Measurements from ENCODE around the gene PLEK2.
"Not testable (repeated sequence)": the region's sequence is repeated elsewhere in the genome, so short reads cannot be mapped to it uniquely, and the experiment has no call there.

The PLEK2 gene

GRCh38 chr14:67358924-67359774 lies 52.8 kb downstream of the PLEK2 start:
- peak; percentile 50 for DNase-seq (ENCODE audit: low spot score)

DNA sequence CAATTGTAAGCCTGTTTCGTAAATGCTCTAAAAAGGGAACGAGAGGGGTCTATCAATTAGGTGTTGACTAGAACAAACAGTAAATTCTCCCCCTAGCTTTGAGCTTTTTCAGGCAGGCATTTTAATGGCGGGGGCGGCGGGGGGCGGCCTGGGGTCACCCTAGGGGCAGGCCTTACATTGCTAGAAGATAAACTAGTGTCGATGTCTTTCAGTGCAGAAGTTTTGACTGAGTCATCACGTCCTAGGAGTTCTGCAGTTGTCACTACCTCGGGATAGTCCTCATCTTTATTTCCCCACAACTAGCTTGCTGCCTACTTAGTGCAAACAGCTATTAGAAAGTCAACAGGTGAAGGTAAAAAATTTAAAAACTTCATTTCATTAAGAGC lies 54.0 kb downstream of the PLEK2 start:
- peak; percentile 15 for DNase-seq (ENCODE audit: low spot score)

DNA sequence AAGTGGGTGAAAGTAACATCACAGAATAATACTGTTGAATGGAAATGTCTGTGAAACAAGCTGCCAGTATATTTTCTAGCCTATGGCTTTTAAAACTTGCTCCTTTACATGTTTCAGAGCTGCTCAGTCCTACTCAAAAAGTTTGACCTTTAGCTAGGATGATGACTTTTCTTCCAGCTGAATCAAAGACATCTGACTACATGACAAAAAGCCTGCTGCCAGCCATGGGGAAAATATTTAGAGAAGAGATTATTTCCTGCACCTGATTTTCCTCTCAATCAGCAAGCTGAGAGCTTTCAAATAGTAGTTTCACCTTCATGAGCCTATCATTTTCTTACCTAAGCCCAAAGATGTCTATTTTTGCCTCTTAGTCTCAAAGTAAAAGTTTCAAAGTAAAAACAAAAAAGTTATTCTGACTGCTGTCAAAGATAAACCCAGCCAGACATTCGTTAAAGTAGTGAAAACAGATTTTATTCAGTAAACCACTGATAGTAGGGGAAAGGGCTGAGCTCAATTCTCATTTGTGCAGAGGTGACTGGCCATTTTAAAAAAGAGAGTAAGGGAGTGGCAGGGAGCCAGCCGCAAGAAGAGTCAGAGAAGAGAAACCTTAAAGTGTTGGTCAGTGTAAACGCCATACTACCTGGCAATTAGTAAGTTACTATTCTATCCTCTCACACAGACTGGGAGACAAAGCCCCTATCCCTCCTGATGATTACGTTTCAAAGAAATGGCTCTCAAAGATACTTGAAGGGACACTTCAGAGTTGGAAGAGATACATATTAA lies 54.6 kb downstream of the PLEK2 start:
- no peak for DNase-seq (ENCODE audit: low spot score)

- DNase-seq (ENCODE audit: low spot score): no peak
These were observed 59.9 kb downstream of the PLEK2 start for GRCh38 chr14:67352055-67352454.

DNA sequence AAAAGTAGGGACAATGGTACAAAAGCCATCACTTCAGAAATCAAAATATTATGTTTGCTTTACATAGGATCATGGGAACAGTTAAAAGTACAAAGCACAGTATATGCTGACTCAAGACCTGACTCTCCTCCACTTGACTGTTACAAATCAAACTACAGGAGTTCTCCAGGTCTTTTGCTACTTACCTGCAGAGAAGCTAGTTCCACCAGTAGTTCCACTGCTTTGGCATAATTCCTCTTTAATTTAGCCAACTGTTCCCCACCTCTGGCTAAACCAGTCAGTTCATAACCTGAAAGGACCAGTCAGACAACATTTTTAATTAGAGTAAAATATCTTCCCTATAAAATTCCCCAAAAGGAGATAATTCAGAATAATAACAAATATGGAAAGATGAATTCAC lies 66.4 kb downstream of the PLEK2 start:
- DNase-seq (ENCODE audit: low spot score): no peak

DNA sequence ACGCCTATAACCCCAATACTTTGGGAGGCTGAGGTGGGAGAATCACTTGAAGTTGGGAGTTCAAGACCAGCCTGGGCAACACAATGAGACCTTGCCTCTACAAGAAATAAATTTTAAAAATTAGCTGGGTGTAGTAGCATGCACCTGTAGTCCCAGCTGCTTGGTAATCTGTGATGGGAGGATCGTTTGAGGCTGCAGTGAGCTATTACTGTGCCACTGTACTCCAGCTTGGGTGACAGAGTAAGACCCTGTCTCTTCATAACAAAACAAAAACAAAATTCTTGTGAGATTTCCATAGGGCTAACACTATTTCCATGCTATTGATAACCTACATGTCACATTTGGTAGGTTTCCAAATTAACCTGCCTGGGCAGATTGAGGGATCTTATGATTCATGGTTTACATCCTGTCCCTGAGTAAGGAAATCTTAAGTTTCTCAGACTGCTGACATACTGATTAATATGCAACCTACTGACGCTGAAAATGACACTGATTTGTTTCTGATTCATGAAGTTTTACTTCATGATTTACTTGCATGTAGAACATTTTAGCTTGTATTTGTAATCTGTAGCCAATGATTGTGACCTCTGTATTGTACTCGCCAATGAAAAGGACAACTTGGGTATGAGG lies 68.2 kb downstream of the PLEK2 start:
- DNase-seq (ENCODE audit: low spot score): no peak

GRCh38 chr14:67341231-67341630 lies 70.7 kb downstream of the PLEK2 start:
- DNase-seq (ENCODE audit: low spot score): not testable (repeated sequence)
